OCI-LY3 (cell line): Measurements from ENCODE around the gene LTBR.

Experiments used
- CTCF ChIP-seq: fragments of 200-600, 300-600 bp; sonication (generic); IDR thresholded peaks from 2 replicates; pipeline ENCODE4 v1.5.1; 2014; ENCODE audit warnings: antibody characterized with exemption, low read length, low read depth
- EZH2phosphoT487 ChIP-seq: fragments of 200-600 bp; shearing (Covaris generic); IDR thresholded peaks from 2 replicates; pipeline ENCODE4 v1.6.1; 2018; ENCODE audit warnings: antibody characterized with exemption, mixed run types, low read depth

GRCh38 chr12:6340745-6341416 lies 43.1 kb upstream of the LTBR start:
- TF ChIP-seq CTCF (no peak), EZH2phosphoT487 (no peak)
